ENCODE data around the gene TEX261. TPM values are rescaled to one million over a fixed set of nuclear protein-coding genes. Genes with fewer than 3 reads are reported as not detected.
A peak's percentile ranks its signal among the peaks of the same experiment; 100 is the strongest.

TEX261 gene
- total RNA-seq, 6 donors from 2014 or later = 10.9 to 68.3 (median 33.8) TPM

GRCh38 chr2:70941186-70941585 lies 53.5 kb downstream of the TEX261 start:
- H3K4me1 ChIP-seq = peaks cover 0 to 2% (median under 1%) of the 10 kb centered on the region in 4 donors
- TF ChIP-seq POLR2AphosphoS5 (IDR thresholded peaks at IDR 0.05) = no peak
- no peak for TF ChIP-seq CTCF (IDR thresholded peaks at IDR 0.05)
- no peak for TF ChIP-seq POLR2A (IDR thresholded peaks at IDR 0.05)
- TF ChIP-seq EP300 (IDR thresholded peaks at IDR 0.05) = no peak
- DNase-seq = no peak
- no peak overlapping the region for H3K4me3 ChIP-seq
- ATAC-seq (ENCODE audit: low FRiP score in 2 of 2) = no peak
- 74 to 87% methylated on average over 6 of the region's 6 CpGs for WGBS, 2 donors
- H3K27me3 ChIP-seq = no peaks in the 10 kb centered on the region
- no peaks in the 10 kb centered on the region for H3K36me3 ChIP-seq
- H3K27ac ChIP-seq = no peak overlapping the region
- H3K9me3 ChIP-seq = no peaks in the 10 kb centered on the region

GRCh38 chr2:70939839-70940580 lies 54.7 kb downstream of the TEX261 start:
- Histone ChIP-seq H3K9me3 (no peaks in the 10 kb centered on the region), H3K4me3 (no peak overlapping the region), H3K27ac (no peak overlapping the region), H3K36me3 (no peaks in the 10 kb centered on the region), H3K27me3 (no peaks in the 10 kb centered on the region), H3K4me1 (peaks cover 0 to 11% (median 5%) of the 10 kb centered on the region in 4 donors)
- peak in 1 of 2 donors; percentile 44 for DNase-seq
- 83 to 84% methylated on average over 10 of the region's 10 CpGs for WGBS, 2 donors
- no peak for ATAC-seq (ENCODE audit: low FRiP score in 2 of 2)
- TF ChIP-seq POLR2A (IDR thresholded peaks at IDR 0.05) = no peak
- TF ChIP-seq CTCF (IDR thresholded peaks at IDR 0.05) = no peak

GRCh38 chr2:70939001-70939838 lies 55.5 kb downstream of the TEX261 start:
- TF ChIP-seq CTCF (IDR thresholded peaks at IDR 0.05) = no peak
- TF ChIP-seq POLR2A (IDR thresholded peaks at IDR 0.05) = no peak
- TF ChIP-seq EP300 (IDR thresholded peaks at IDR 0.05) = no peak
- no peak for TF ChIP-seq POLR2AphosphoS5 (IDR thresholded peaks at IDR 0.05)
- H3K27ac ChIP-seq = no peak overlapping the region
- no peak overlapping the region for H3K4me3 ChIP-seq
- no peaks in the 10 kb centered on the region for H3K27me3 ChIP-seq
- DNase-seq = peak in 1 of 2 donors; percentile 84
- H3K36me3 ChIP-seq = no peaks in the 10 kb centered on the region
- ATAC-seq (ENCODE audit: low FRiP score in 2 of 2) = no peak
- no peaks in the 10 kb centered on the region for H3K9me3 ChIP-seq
- peaks cover 0 to 11% (median 5%) of the 10 kb centered on the region in 4 donors for H3K4me1 ChIP-seq
- 54 to 58% methylated on average over 14 to 25 of the region's 30 CpGs for WGBS, 2 donors

GRCh38 chr2:70938586-70938950 lies 56.1 kb downstream of the TEX261 start:
- Histone ChIP-seq H3K27me3 (no peaks in the 10 kb centered on the region), H3K36me3 (no peaks in the 10 kb centered on the region), H3K4me3 (no peak overlapping the region), H3K9me3 (no peaks in the 10 kb centered on the region), H3K27ac (no peak overlapping the region), H3K4me1 (peaks cover 0 to 11% (median 5%) of the 10 kb centered on the region in 4 donors)
- ATAC-seq (ENCODE audit: low FRiP score in 2 of 2) (no peak), DNase-seq (no peak)
- 53 to 69% methylated on average over 2 to 3 of the region's 3 CpGs for WGBS, 2 donors
- TF ChIP-seq EP300 (IDR thresholded peaks at IDR 0.05) (no peak), POLR2AphosphoS5 (IDR thresholded peaks at IDR 0.05) (no peak), POLR2A (IDR thresholded peaks at IDR 0.05) (no peak)

- no peak for TF ChIP-seq EP300 (IDR thresholded peaks at IDR 0.05)
- no peak for TF ChIP-seq POLR2AphosphoS5 (IDR thresholded peaks at IDR 0.05)
- TF ChIP-seq POLR2A (IDR thresholded peaks at IDR 0.05) = no peak
- no peak for TF ChIP-seq CTCF (IDR thresholded peaks at IDR 0.05)
- Histone ChIP-seq H3K27me3 (no peaks in the 10 kb centered on the region), H3K9me3 (no peaks in the 10 kb centered on the region), H3K27ac (no peak overlapping the region), H3K4me1 (peaks cover 0 to 11% (median 5%) of the 10 kb centered on the region in 4 donors), H3K36me3 (no peaks in the 10 kb centered on the region), H3K4me3 (no peak overlapping the region)
- 70 to 74% methylated on average over 3 to 10 of the region's 10 CpGs for WGBS, 2 donors
- ATAC-seq (ENCODE audit: low FRiP score in 2 of 2) (no peak), DNase-seq (peak in 1 of 2 donors; percentile 37)
These were observed 56.6 kb downstream of the TEX261 start for GRCh38 chr2:70937866-70938585.
